Duodenal mucosa (tissue), 2 donors: Measurements from ENCODE around the gene RPS6KC1.
"Not testable (repeated sequence)": the region's sequence is repeated elsewhere in the genome, so short reads cannot be mapped to it uniquely, and the experiment has no call there.

Experiments
- H3K27ac ChIP-seq: one replicate; pipeline ENCODE4 v1.7.0; 2013; ENCODE audit warnings: low read depth, low read length
- H3K27me3 ChIP-seq, 2 donors: one replicate each; pipeline ENCODE4 v1.7.0; 2013; ENCODE audit warnings: low read length in 2 of 2, control low read depth in 1 of 2; ENCODE audit not compliant: insufficient read depth in 2 of 2, control insufficient read depth in 1 of 2
- H3K36me3 ChIP-seq, 2 donors: one replicate each; pipeline ENCODE4 v1.7.0; 2013; ENCODE audit warnings: low read length in 2 of 2, control low read depth in 1 of 2; ENCODE audit not compliant: insufficient read depth in 2 of 2, control insufficient read depth in 1 of 2
- H3K4me1 ChIP-seq, 2 donors: one replicate each; pipeline ENCODE4 v1.7.0; 2013; ENCODE audit warnings: low read length in 2 of 2, control low read depth in 1 of 2; ENCODE audit not compliant: insufficient read depth in 2 of 2, control insufficient read depth in 1 of 2
- H3K4me3 ChIP-seq, 2 donors: one replicate each; pipeline ENCODE4 v1.7.0; 2013; ENCODE audit warnings: low read length in 2 of 2, low read depth in 1 of 2
- H3K9ac ChIP-seq, 2 donors: one replicate each; pipeline ENCODE4 v1.7.0; 2013; ENCODE audit warnings: low read length in 2 of 2, low read depth in 1 of 2
- H3K9me3 ChIP-seq, 2 donors: one replicate each; pipeline ENCODE4 v1.7.0; 2013; ENCODE audit warnings: low read length in 2 of 2, control low read depth in 1 of 2; ENCODE audit not compliant: control insufficient read depth in 1 of 2

Gene RPS6KC1

GRCh38 chr1:213104604-213105003, 53.6 kb downstream of the RPS6KC1 start:
- Histone ChIP-seq H3K4me3 (no peak overlapping the region), H3K27me3 (no peaks in the 10 kb centered on the region), H3K27ac (no peak overlapping the region)

DNA sequence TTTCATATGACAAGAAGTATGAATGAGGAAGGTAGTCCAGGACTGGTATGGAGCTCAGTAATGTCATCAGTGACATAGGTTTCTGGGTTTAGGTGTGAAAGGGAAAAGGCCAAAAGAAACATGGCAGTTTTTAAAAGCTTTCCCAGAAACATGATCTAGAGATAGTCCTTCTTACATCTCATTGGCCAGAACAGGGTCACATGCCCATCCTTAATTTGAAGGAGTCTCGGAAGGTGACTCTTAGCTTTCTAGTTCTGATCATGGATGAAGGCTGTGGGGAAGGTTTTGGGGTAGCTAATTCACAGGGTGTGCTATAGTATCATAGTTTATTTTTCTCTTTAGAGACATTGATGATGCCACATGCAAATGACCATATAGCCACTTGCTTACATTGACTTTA, 55.3 kb downstream of the RPS6KC1 start:
- no peaks in the 10 kb centered on the region for H3K27me3 ChIP-seq
- no peak overlapping the region for H3K9ac ChIP-seq
- no peak overlapping the region for H3K4me3 ChIP-seq
- H3K4me1 ChIP-seq, result peaks cover 3 to 4% of the 10 kb centered on the region in 2 donors
- H3K36me3 ChIP-seq, result no peaks in the 10 kb centered on the region
- H3K9me3 ChIP-seq, result peaks cover 0 to 5% of the 10 kb centered on the region in 2 donors
- H3K27ac ChIP-seq, result no peak overlapping the region

More at GRCh38 chr1:213104604-213105003, 53.6 kb downstream of the RPS6KC1 start:
- no peaks in the 10 kb centered on the region for H3K36me3 ChIP-seq
- H3K9me3 ChIP-seq, result peaks cover 0 to 5% of the 10 kb centered on the region in 2 donors
- H3K4me1 ChIP-seq, result no peaks in the 10 kb centered on the region
- no peak overlapping the region for H3K9ac ChIP-seq

GRCh38 chr1:213107613-213108012, 56.6 kb downstream of the RPS6KC1 start:
- no peak overlapping the region for H3K9ac ChIP-seq
- H3K4me1 ChIP-seq, result peaks cover 3 to 4% of the 10 kb centered on the region in 2 donors
- no peak overlapping the region for H3K27ac ChIP-seq
- H3K27me3 ChIP-seq, result no peaks in the 10 kb centered on the region
- H3K9me3 ChIP-seq, result peaks cover 0 to 5% of the 10 kb centered on the region in 2 donors
- H3K36me3 ChIP-seq, result no peaks in the 10 kb centered on the region
- H3K4me3 ChIP-seq, result no peak overlapping the region

DNA sequence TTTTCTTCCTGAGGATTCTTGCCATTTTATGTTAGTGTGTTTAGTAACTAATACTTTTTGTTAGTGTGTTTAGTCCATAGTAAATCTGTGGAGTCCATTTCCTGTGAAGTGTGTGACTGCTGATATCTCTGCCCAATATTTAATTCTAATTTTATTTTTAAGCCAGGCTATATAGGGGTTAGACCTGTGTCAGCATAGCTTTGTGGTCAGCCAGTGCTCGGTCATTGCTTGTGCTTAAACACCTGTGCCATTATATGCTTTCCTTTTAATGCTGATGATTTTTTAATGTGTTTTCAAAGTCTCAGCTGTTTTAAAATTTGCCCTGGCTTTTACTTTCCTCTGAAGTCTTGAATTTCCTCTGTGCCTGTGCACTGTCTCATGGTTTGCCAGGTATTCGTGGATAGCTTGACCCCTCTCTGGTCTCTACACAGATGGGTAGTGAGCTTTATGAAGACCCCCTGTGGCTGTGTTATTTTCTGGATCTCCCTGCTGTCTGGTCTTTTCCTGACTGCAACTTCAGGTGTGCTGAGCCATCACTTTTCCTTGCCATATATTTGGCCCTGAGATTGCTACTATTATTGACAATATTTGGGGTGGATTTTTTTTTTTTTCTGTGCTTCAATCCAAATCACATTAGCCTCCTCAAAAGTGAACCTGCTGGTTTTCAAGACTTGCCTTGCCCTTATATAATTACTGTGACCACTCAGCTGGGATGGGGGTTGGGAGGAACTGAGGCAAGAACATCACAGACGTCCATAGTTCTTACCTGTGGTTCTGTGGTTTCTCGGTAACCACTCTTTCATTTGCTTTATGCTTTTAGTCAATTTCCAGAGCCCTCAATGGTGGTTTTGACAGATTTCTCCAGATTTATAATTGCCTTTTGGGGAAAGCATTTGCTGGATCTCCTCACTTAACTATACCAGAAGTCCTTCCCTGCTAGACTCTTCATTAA, 59.6 kb downstream of the RPS6KC1 start:
- Histone ChIP-seq H3K27me3 (no peaks in the 10 kb centered on the region), H3K27ac (no peak overlapping the region), H3K4me1 (peaks cover 3 to 4% of the 10 kb centered on the region in 2 donors), H3K9me3 (peaks cover 0 to 5% of the 10 kb centered on the region in 2 donors), H3K9ac (no peak overlapping the region), H3K36me3 (no peaks in the 10 kb centered on the region), H3K4me3 (no peak overlapping the region)

- Histone ChIP-seq H3K9me3 (peaks cover 0 to 5% of the 10 kb centered on the region in 2 donors), H3K27ac (no peak overlapping the region), H3K27me3 (no peaks in the 10 kb centered on the region), H3K36me3 (no peaks in the 10 kb centered on the region), H3K4me1 (peaks cover 3 to 4% of the 10 kb centered on the region in 2 donors), H3K9ac (no peak overlapping the region), H3K4me3 (no peak overlapping the region)
Observed at GRCh38 chr1:213111502-213111901, 60.5 kb downstream of the RPS6KC1 start.

DNA sequence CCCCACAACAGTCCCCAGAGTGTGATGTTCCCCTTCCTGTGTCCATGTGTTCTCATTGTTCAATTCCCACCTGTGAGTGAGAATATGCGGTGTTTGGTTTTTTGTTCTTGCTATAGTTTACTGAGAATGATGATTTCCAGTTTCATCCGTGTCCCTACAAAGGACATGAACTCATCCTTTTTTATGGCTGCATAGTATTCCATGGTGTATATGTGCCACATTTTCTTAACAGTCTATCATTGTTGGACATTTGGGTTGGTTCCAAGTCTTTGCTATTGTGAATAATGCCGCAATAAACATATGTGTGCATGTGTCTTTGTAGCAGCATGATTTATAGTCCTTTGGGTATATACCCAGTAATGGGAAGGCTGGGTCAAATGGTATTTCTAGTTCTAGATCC, 61.7 kb downstream of the RPS6KC1 start:
- H3K27me3 ChIP-seq, H3K36me3 ChIP-seq, H3K4me3 ChIP-seq, H3K9ac ChIP-seq, H3K9me3 ChIP-seq, H3K27ac ChIP-seq, H3K4me1 ChIP-seq: not testable (repeated sequence)

GRCh38 chr1:213117699-213118180, 66.7 kb downstream of the RPS6KC1 start:
- not testable (repeated sequence) for H3K4me3 ChIP-seq, H3K36me3 ChIP-seq, H3K9me3 ChIP-seq, H3K9ac ChIP-seq, H3K27ac ChIP-seq, H3K27me3 ChIP-seq, H3K4me1 ChIP-seq

- H3K27ac ChIP-seq, result no peak overlapping the region
Observed at GRCh38 chr1:213119794-213120193, 68.8 kb downstream of the RPS6KC1 start.

GRCh38 chr1:213120386-213120785, 69.3 kb downstream of the RPS6KC1 start:
- Histone ChIP-seq H3K27me3 (no peaks in the 10 kb centered on the region), H3K4me3 (no peak overlapping the region), H3K9ac (no peak overlapping the region), H3K36me3 (no peaks in the 10 kb centered on the region), H3K4me1 (peaks cover 7 to 10% of the 10 kb centered on the region in 2 donors), H3K9me3 (no peaks in the 10 kb centered on the region), H3K27ac (no peak overlapping the region)

More at GRCh38 chr1:213119794-213120193, 68.8 kb downstream of the RPS6KC1 start:
- Histone ChIP-seq H3K36me3 (no peaks in the 10 kb centered on the region), H3K4me1 (peaks cover 7 to 10% of the 10 kb centered on the region in 2 donors), H3K9me3 (no peaks in the 10 kb centered on the region), H3K4me3 (no peak overlapping the region), H3K27me3 (no peaks in the 10 kb centered on the region), H3K9ac (no peak overlapping the region)

DNA sequence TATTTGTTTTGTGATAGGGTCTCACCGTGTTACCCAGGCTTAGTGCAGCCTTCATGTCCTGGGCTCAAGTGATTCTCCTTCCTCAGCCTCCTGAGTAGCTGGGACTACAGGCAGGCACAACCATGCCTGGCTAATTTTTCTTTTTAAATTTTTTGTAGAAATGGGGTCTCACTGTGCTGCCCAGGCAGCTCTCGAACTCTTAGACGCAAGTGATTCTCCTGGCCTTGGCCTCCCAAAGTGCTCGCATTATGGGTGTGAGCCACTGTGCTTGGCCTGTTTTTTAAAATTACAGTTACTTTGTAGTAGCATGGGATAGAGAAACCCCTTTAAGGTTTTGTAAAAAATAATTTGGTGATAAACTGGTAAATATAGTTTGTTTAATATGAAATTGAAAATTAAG, 69.9 kb downstream of the RPS6KC1 start:
- no peaks in the 10 kb centered on the region for H3K27me3 ChIP-seq
- no peaks in the 10 kb centered on the region for H3K9me3 ChIP-seq
- peaks cover 7 to 10% of the 10 kb centered on the region in 2 donors for H3K4me1 ChIP-seq
- H3K9ac ChIP-seq, result no peak overlapping the region
- H3K4me3 ChIP-seq, result no peak overlapping the region
- H3K36me3 ChIP-seq, result no peaks in the 10 kb centered on the region
- no peak overlapping the region for H3K27ac ChIP-seq
